HepG2 (cell line): ENCODE measurements around the gene HERC4. TPM values are rescaled to one million over a fixed set of nuclear protein-coding genes. Genes with fewer than 3 reads are reported as not detected.

Source experiments
- ATAC-seq: fragments of 200-7000 bp; cut with Tn5 transposase; 3 replicates; pipeline ENCODE4 v1.9.1; 2020; ENCODE audit warnings: mild to moderate bottlenecking, moderate library complexity
- BruUV-seq: library from RNA; stranded (reverse); fragments of 400-500 nt; replicated peaks from 2 replicates; lab custom pipeline; 2021; lab: Mats Ljungman, UMichigan
- CTCF ChIA-PET: fragments of 300-600 bp; formaldehyde crosslinking; extraction: SDS; loops from one replicate; lab custom pipeline; 2021; ENCODE audit warnings: low total read pairs, inconsistent platforms, low intra/inter-chr PET ratio; lab: Yijun Ruan, JAX
- POLR2A ChIA-PET: fragments of 350-600 bp; sonication (Branson Sonifier 250); formaldehyde crosslinking; loops from one replicate; lab custom pipeline; 2020; ENCODE audit warnings: antibody characterized with exemption, inconsistent platforms; lab: Yijun Ruan, JAX
- DNase-seq: peaks from one replicate; pipeline ENCODE4 v3.0.0-alpha.2; 2015; ENCODE audit warnings: low spot score
- FAIRE-seq: peaks from 3 replicates; lab custom pipeline; 2011; peaks lifted over from hg19 to GRCh38; lab: Jason Lieb, UNC
- H2AFZ ChIP-seq: one replicate; pipeline ENCODE4 v1.6.1; 2011; ENCODE audit warnings: low read length, inconsistent platforms
- H3K27ac ChIP-seq: fragments of 300-600 bp; 3 replicates; pipeline ENCODE4 v1.8.0; 2011; ENCODE audit warnings: mixed run types, mild to moderate bottlenecking, mixed read lengths, low read length, inconsistent platforms; ENCODE audit not compliant: insufficient read depth; ENCODE audit errors: extremely low read length
- H3K27me3 ChIP-seq, 2 experiments: fragments of 200-600 bp in 1 of 2; 2 replicates in 1 of 2; 3 replicates in 1 of 2; pipeline versions ENCODE4 v1.6.0 to v1.8.0; 2011; ENCODE audit warnings: low read length in 2 of 2, mild to moderate bottlenecking in 2 of 2, moderate library complexity in 2 of 2, inconsistent platforms in 1 of 2; ENCODE audit not compliant: insufficient read depth in 2 of 2, control insufficient read depth in 1 of 2
- H3K36me3 ChIP-seq, 2 experiments: fragments of 200-600 bp in 1 of 2; replicated peaks in 1 of 2; 2 replicates in 1 of 2; 3 replicates in 1 of 2; pipeline versions ENCODE4 v1.5.1 to v1.8.0; 2011; ENCODE audit warnings: low read length in 2 of 2, inconsistent platforms in 1 of 2; ENCODE audit not compliant: insufficient read depth in 2 of 2, control insufficient read depth in 1 of 2
- H3K4me1 ChIP-seq: 2 replicates; pipeline ENCODE4 v1.5.1; 2012; ENCODE audit warnings: low read length, inconsistent platforms; ENCODE audit not compliant: insufficient read depth
- H3K4me2 ChIP-seq: 2 replicates; pipeline ENCODE4 v1.6.0; 2011; ENCODE audit warnings: low read depth, low read length, inconsistent platforms
- H3K4me3 ChIP-seq, 3 experiments: fragments of 200-600 bp in 1 of 3; sonication (generic), shearing (Covaris generic) in 1 of 3; replicated peaks in 1 of 3; 2 replicates each; pipeline ENCODE4 v1.5.1; 2011 to 2016; ENCODE audit warnings: low read length in 3 of 3, inconsistent platforms in 2 of 3, low read depth in 2 of 3, mild to moderate bottlenecking in 2 of 3, control low read depth in 1 of 3, mixed read lengths in 1 of 3; ENCODE audit not compliant: insufficient read depth in 1 of 3
- H3K79me2 ChIP-seq: one replicate; pipeline ENCODE4 v1.6.1; 2011; ENCODE audit warnings: low read length, inconsistent platforms; ENCODE audit not compliant: insufficient read depth
- H3K9ac ChIP-seq: 2 replicates; pipeline ENCODE4 v1.6.0; 2011; ENCODE audit warnings: mild to moderate bottlenecking, low read depth, low read length, inconsistent platforms; ENCODE audit not compliant: insufficient read depth
- H3K9me3 ChIP-seq: 2 replicates; pipeline ENCODE4 v1.5.1; 2012; ENCODE audit warnings: mild to moderate bottlenecking, low read length
- H4K20me1 ChIP-seq: 2 replicates; pipeline ENCODE4 v1.6.0; 2011; ENCODE audit warnings: inconsistent platforms, mild to moderate bottlenecking, low read length, moderate library complexity; ENCODE audit not compliant: insufficient read depth
- EED ChIP-seq: sonication (generic); formaldehyde crosslinking; IDR thresholded peaks from 2 replicates; pipeline ENCODE4 v1.5.0; 2020; ENCODE audit warnings: mild to moderate bottlenecking, missing genetic modification reagents
- PITX1 ChIP-seq: sonication (generic); formaldehyde crosslinking; IDR thresholded peaks from 2 replicates; pipeline ENCODE4 v1.5.1; 2020; ENCODE audit warnings: mild to moderate bottlenecking, missing genetic modification reagents
- TP53 ChIP-seq: sonication (generic); formaldehyde crosslinking; conservative IDR thresholded peaks from 2 replicates; pipeline ENCODE4 v1.4.0; 2020; ENCODE audit warnings: missing genetic modification reagents
- ZBTB40 ChIP-seq, 2 experiments: fragments of 450-650 bp in 1 of 2; sonication (generic) in 1 of 2; formaldehyde crosslinking in 1 of 2; IDR thresholded peaks; 2 replicates each; pipeline versions ENCODE4 v1.6.1 to v1.8.0; 2016 to 2022; ENCODE audit warnings: antibody characterized with exemption in 1 of 2, mild to moderate bottlenecking in 1 of 2, missing genetic modification reagents in 1 of 2
- ZNF101 ChIP-seq: sonication (generic); formaldehyde crosslinking; IDR thresholded peaks from 2 replicates; pipeline ENCODE4 v1.4.0; 2020; ENCODE audit warnings: mild to moderate bottlenecking, low read depth, missing genetic modification reagents, borderline replicate concordance
- ZNF225 ChIP-seq: sonication (generic); formaldehyde crosslinking; IDR thresholded peaks from 2 replicates; pipeline ENCODE4 v1.4.0; 2020; ENCODE audit warnings: mild to moderate bottlenecking, missing genetic modification reagents
- ZSCAN25 ChIP-seq: sonication (generic); formaldehyde crosslinking; IDR thresholded peaks from 2 replicates; pipeline ENCODE4 v1.8.0; 2022; ENCODE audit warnings: mild to moderate bottlenecking, missing genetic modification reagents
- WGBS: methylation state at CpG from one replicate; pipeline ENCODE4 v1.1.6; 2017; ENCODE audit warnings: low lambda C conversion rate; 5-methylcytosine and 5-hydroxymethylcytosine counted together
- in situ Hi-C: cut with HindIII; loops from 2 replicates; pipeline ENCODE4 v1.10.0; 2017; ENCODE audit warnings: low pct_unique_long_range_greater_than_20kb; ENCODE audit not compliant: extremely low pct_ligation_motif_present
- intact Hi-C: fragments of 100-400 bp; cut with micrococcal nuclease; formaldehyde crosslinking; loops from one replicate; pipeline ENCODE4 v1.10.0; 2022; ENCODE audit not compliant: unreplicated experiment
- polyA plus RNA-seq, 8 experiments: library from polyadenylated mRNA; depleted of rRNA in 3 of 8; stranded (reverse) in 7 of 8; unstranded in 1 of 8; fragments of >200 nt; fragmentation: Illumina TruSeq in 4 of 8; extraction: Trizol in 4 of 8; gene quantifications; 2 replicates each; pipeline versions ENCODE4 v1.2.1 to v1.2.3, GENCODE V29; 2011 to 2016; ENCODE audit warnings: low read depth in 4 of 8, missing spikeins in 1 of 8, mixed read lengths in 1 of 8; ENCODE audit not compliant: insufficient read depth in 1 of 8
- total RNA-seq, 5 experiments: library from RNA; depleted of rRNA; stranded (reverse); fragments of >200 nt; fragmentation: Illumina TruSeq; extraction: Trizol; gene quantifications; 2 replicates each; pipeline ENCODE4 v1.2.3, GENCODE V29; 2016; ENCODE audit warnings: low read depth in 1 of 5
- TF ChIP-seq, protein P1 (sequence below): sonication (generic); formaldehyde crosslinking; IDR thresholded peaks from 2 replicates; pipeline ENCODE4 v1.5.0; 2020; ENCODE audit warnings: missing genetic modification reagents

Gene HERC4
- total and polyA plus RNA-seq, 2 of the 13 experiments (the other 11 are each of a cell fraction or from before 2014, with no cell fraction given): 9.8 to 20.2 TPM

DNA sequence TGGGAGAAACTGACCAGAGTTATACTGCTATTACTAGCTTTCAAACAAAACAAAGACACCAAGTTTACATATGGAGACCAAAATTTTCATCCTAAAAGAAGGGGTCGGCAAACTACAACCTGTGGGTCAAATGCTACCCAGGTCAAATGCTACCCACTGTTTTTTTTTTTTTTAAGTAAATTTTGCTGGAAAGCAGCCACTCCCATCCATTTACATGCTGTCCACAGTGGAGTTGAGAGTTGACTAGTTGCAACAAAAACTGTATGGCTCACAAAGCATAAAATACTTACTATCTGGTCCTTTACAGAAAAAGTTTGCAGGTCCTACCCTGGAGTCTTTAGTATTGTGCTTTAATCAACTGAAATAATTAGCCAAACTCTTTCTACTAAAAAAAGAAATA lies 99.2 kb downstream of the HERC4 start:
- no peak for ATAC-seq
- Histone ChIP-seq H3K27me3 (no peaks in the 10 kb centered on the region), H3K27ac (no peak overlapping the region), H3K79me2 (no peaks in the 10 kb centered on the region), H3K4me2 (no peak overlapping the region)
- in situ Hi-C loops: no loop called here
- 97% methylated on average over 1 of the region's 1 CpG for WGBS
- TF ChIP-seq ZSCAN25 (CRISPR knock-in tag) (no peak), TP53 (CRISPR knock-in tag) (no peak), ZNF101 (CRISPR knock-in tag) (no peak), EED (CRISPR knock-in tag) (no peak), ZNF225 (CRISPR knock-in tag) (no peak), PITX1 (CRISPR knock-in tag) (no peak), ZBTB40 (IDR thresholded peaks at IDR 0.05) (no peak), ZBTB40 (CRISPR knock-in tag; IDR thresholded peaks at IDR 0.05) (no peak)
- TF ChIP-seq, protein P1, sequence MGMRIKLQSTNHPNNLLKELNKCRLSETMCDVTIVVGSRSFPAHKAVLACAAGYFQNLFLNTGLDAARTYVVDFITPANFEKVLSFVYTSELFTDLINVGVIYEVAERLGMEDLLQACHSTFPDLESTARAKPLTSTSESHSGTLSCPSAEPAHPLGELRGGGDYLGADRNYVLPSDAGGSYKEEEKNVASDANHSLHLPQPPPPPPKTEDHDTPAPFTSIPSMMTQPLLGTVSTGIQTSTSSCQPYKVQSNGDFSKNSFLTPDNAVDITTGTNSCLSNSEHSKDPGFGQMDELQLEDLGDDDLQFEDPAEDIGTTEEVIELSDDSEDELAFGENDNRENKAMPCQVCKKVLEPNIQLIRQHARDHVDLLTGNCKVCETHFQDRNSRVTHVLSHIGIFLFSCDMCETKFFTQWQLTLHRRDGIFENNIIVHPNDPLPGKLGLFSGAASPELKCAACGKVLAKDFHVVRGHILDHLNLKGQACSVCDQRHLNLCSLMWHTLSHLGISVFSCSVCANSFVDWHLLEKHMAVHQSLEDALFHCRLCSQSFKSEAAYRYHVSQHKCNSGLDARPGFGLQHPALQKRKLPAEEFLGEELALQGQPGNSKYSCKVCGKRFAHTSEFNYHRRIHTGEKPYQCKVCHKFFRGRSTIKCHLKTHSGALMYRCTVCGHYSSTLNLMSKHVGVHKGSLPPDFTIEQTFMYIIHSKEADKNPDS: no peak
- TF ChIP-seq, all 625 proteins: peak for 0
- ChIA-PET CTCF (no interaction called here), POLR2A (no interaction called here)
- FAIRE-seq (no peak), DNase-seq (no peak)
- no peaks in the 10 kb centered on the region for H4K20me1 ChIP-seq
- H3K4me1 ChIP-seq: peaks cover 21% of the 10 kb centered on the region
- no peak overlapping the region for H3K4me3 ChIP-seq
- intact Hi-C loops: loop anchor here (5.0 kb wide), 1 partner anchor 181 kb away; no protein-coding TSS in a partner anchor
- no peak overlapping the region for H2AFZ ChIP-seq
- H3K9ac ChIP-seq: no peak overlapping the region
- H3K9me3 ChIP-seq: peaks cover 7% of the 10 kb centered on the region
- peaks cover 3 to 17% of the 10 kb centered on the region in 2 experiments; a peak in 4 of 5 replicates for H3K36me3 ChIP-seq
- no TSS peak for BruUV-seq
